Large intestine (tissue), 1 donor: ENCODE measurements around the gene ACSL6. TPM values are rescaled to one million over a fixed set of nuclear protein-coding genes. Genes with fewer than 3 reads are reported as not detected.

Experiments used
- polyA plus RNA-seq: library from polyadenylated mRNA; unstranded; fragments of 120-200 nt; gene quantifications from one replicate; pipeline ENCODE4 v1.2.1, GENCODE V29; 2013

The ACSL6 gene
- polyA plus RNA-seq, 1 donor = 2.9 TPM

Other genes starting within 250 kb of the ACSL6 start
- gene FNIP1, start 214.6 kb downstream of the ACSL6 start, polyA plus RNA-seq = 21.9 TPM
- not detected for gene MEIKIN, start 66.0 kb downstream of the ACSL6 start, polyA plus RNA-seq
- not detected for gene IL3, start 49.0 kb upstream of the ACSL6 start, polyA plus RNA-seq
- gene CSF2, start 62.1 kb upstream of the ACSL6 start, polyA plus RNA-seq = not detected
- 34.8 TPM for gene P4HA2, start 216.2 kb upstream of the ACSL6 start, polyA plus RNA-seq
- 17.9 TPM for gene PDLIM4, start 246.0 kb upstream of the ACSL6 start, polyA plus RNA-seq